Epidermal melanocyte (primary cell): ENCODE data around the gene KRTAP9-1.
"Not testable (repeated sequence)": the region's sequence is repeated elsewhere in the genome, so short reads cannot be mapped to it uniquely, and the experiment has no call there.

Experiments
- DNase-seq: peaks from one replicate; pipeline ENCODE4 v3.0.0; 2011; ENCODE audit warnings: low spot score; ENCODE audit not compliant: insufficient read length

The KRTAP9-1 gene, protein sequence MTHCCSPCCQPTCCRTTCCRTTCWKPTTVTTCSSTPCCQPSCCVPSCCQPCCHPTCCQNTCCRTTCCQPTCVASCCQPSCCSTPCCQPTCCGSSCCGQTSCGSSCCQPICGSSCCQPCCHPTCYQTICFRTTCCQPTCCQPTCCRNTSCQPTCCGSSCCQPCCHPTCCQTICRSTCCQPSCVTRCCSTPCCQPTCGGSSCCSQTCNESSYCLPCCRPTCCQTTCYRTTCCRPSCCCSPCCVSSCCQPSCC

DNA sequence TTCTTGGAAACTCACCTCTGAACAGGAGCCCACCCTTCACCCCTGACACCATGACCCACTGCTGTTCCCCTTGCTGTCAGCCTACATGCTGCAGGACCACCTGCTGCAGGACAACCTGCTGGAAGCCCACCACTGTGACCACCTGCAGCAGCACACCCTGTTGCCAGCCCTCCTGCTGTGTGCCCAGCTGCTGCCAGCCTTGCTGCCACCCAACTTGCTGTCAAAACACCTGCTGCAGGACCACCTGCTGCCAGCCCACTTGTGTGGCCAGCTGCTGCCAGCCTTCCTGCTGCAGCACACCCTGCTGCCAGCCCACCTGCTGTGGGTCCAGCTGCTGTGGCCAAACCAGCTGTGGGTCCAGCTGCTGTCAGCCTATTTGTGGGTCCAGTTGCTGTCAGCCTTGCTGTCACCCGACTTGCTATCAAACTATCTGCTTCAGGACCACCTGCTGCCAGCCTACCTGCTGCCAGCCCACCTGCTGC is at the start of gene KRTAP9-1:
Gene KRTAP9-1 (plus strand): TSS at position 51 of the 482 bp plus-strand sequence. CDS start 0 bp downstream, at position 51.
- DNase-seq: not testable (repeated sequence)

DNA sequence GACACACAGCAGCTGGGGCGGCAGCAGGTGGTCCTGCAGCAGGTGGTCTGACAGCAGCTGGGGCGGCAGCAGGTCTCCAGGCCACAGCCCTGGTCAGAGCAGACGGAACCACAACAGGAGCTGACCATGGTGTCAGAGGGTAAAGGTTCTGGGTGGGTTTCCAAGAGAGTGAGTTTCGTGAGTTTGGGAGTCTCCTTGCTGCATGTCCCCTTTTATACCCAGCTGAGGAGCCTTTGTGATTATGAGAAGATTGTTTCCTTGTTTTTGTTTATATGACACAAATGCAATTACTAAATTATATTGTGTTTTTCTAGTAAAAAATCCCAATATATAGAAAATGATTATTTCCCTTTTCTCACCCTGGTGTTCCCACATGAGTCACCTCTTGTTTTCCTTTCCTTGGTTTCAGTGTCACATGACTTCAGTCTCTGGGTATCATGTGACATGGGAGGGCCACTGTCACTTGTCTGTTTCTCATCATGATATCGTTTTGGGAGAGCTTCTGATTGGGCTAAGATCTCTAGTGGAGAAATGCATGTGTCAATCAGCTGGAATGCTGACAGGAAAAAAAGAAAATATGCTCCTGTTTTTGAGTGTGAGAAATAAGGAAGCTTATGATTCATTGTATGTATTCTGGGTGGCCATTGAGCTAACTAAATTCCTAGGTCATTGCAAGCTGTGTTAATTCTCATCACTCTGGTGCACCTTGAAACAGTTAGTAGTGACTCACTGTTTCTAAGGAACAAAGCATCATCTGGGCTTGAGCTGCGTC is 49.1 kb upstream of the KRTAP9-1 start, which contains the start of gene KRTAP4-6:
Gene KRTAP4-6 (minus strand): TSS at position 185 of the 772 bp plus-strand sequence. CDS start 57 bp downstream, at position 128.
- DNase-seq: no peak

DNA sequence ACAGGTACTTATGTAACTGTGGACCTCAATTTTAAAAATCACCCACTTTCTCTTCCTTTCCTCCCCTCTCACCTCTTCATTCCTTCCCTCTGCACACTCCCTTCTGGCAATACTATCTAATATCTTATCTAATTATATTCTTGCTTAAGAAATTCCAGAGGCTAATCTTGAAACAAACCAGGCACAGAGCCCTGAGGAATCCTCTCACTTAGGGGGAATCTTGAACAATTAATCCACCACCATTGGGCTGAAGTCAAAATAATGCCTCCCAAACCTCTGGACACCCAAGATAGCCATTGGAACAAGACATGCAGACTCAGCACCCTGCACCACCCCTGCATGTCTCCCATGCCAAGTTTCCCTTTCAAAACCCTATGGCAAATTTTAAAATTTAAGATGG is 48.3 kb upstream of the KRTAP9-1 start:
- no peak for DNase-seq

DNA sequence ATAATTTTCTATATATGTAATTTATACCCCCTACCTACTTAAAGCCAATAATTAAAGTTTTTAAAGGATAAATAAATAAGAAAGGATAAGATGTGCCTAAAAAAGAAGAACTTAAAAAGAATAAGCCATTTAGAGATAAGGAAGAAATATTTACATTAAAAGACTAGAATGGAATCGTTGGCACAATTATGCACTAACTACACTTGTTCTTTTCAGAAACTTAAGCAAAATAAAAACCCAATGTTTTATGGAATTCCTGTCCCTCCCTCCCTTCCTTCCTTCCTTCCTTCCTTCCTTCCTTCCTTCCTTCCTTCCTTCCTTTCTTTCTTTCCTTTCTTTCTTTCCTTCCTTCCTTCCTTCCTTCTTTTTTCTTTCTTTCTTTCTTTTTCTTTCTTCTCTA is 44.8 kb upstream of the KRTAP9-1 start:
- DNase-seq: no peak

DNA sequence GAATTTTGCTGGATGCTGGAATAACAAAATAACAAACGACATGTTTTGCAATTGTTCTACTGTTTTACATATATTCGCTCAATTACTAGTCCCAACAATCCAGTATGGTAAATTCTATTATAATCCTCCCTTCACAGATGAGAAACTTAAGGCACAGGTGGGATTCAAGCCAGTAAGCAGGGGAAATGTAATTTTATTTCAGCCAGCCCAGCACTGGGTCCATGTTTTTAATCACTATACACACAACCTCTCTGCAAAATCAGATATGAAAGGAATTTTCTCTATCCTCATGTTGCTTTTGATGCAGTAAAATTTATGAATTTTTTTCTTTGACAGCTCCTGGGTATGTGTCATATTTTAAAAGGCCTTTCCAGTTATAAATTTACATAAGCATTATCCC is 44.4 kb upstream of the KRTAP9-1 start:
- DNase-seq: no peak

DNA sequence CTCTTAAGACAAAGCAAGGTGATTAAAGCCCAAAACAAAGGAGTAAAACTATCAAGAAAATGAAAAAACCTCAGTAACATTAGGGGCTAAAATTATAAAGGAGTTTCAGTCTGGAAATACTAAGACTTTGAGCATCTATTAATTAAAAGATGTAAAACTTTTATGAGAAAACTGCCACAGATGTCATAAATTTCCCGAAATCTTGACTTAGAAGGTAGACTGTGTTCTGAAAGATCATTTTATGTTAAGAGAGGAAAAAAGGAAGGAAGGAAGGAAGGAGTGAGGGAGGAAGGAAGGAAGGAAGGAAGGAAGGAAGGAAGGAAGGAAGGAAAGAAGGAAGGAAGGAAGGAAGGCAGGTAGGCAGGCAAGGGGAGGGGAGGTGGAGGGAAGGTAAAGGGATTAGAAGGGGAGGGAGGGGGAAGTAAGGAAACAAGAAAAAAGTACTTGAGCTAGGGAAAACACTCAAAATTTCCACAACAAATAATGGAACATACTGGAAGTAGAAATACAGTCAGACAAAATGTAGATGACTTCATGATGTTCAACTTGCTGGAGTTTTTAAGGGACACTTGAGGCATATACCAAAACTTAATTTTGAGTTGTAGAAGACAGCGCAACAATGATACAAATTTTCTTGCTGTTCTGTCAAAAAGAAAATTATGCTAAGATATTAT is 42.0 kb upstream of the KRTAP9-1 start:
- no peak for DNase-seq

DNA sequence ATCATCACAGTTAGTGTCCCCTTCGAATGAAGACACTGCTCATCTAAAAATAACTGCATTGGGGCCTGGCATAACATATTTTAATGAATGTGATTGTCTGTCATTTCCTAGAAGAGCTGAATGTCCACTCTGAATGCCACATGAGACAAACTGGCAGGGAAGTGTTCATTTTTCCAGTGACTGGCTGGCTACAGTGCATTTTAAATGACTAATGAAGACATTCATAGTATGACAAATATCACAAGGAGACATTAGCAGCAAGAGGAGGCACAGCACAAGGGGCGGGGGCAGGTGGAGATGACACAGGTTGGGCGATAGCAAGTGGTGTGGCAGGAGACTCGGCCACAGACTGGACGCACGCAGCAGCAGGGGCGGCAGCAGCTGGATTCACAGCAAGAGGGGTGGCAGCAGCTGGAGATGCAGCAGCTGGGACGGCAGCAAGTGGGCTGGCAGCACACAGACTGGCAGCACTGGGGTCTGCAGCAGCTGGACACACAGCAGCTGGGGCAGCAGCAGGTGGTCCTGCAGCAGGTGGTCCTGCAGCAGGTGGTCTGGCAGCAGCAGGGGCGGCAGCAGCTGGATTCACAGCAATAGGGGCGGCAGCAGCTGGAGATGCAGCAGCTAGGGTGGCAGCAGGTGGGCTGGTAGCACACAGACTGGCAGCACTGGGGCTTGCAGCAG is 40.6 kb upstream of the KRTAP9-1 start:
- DNase-seq: not testable (repeated sequence)

DNA sequence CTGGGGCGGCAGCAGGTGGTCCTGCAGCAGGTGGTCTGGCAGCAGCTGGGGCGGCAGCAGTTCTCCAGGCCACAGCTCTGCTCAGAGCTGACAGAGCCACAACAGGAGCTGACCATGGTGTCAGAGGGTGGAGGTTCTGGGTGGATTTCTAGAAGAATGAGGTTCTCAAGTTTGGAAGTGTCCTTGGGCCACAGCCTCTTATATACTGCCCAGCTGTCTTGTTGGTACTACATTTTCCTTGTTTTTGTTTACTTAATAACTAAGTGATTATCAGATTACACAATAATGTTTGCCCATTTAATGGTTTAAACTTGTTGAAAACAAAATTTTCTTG is 40.1 kb upstream of the KRTAP9-1 start, which contains the start of gene KRTAP4-5:
Gene KRTAP4-5 (minus strand): TSS at position 174 of the 334 bp plus-strand sequence. CDS start 58 bp downstream, at position 116.
- DNase-seq: no peak

DNA sequence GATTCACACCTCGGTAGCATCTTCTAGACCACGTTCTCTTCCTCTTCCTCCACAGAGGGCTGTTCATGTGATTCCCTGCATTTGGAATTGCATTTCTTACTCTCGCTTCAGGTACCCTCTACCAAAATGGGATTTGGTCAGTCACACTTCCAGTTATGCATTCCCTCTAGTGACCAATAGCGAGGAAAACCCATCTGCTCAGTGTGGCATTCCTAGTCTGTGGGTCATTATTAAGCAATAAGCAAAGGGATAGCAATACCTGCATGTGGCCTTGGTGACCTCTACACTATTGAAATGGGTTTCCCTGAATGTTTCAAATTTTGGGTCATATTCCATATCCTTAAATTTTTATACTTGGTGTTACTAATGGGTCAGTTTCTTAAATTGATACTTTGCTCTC is 39.7 kb upstream of the KRTAP9-1 start:
- DNase-seq: no peak

DNA sequence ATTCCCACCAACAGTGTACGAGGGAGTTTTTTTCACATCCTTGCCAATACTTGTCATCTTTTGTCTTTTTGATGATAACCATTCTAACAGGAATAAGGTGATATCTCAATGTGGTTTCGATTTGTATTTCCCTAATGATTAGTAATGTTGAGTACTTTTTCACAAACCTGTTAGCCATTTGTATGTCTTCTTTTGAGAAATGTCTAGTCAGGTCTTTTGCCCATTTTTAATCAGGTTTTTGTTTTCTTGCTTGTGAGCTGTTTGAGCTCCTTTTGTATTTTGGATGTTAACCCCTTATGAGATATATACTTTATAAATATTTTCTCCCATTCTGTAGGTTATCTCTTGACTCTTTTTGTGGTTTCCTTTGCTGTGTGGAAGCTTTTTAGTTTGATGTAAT is 38.2 kb upstream of the KRTAP9-1 start:
- DNase-seq: no peak

DNA sequence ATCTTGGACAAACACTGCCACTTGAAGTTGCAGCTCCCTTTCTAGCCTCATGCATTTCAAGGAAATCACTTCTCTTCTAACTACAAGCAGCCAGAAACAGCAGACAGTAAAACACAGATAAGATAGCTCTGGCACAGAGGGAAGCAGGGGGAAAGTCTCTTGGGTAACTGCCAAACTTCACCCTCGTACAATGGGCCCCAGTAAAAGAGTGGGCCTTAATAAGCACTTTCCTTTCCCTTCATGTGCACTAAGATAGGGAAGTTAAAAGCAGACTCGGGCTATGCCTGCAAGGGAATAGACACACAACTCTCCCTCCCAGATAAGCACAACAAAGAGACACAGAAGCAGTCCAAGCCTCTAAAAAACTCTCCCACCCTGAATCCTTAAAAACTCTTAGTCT is 35.8 kb upstream of the KRTAP9-1 start:
- DNase-seq: no peak

DNA sequence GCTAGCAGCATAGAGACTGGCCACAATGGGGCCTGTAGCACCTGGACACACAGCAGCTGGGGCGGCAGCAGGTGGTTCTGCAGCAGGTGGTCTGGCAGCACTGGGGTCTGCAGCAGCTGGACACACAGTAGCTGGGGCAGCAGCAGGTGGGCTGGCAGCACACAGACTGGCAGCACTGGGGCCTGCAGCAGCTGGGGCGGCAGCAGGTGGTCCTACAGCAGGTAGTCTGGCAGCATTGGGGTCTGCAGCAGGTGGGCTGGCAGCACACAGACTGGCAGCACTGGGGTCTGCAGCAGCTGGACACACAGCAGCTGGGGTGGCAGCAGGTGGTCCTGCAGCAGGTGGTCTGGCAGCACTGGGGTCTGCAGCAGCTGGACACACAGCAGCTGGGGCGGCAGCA is 29.5 kb upstream of the KRTAP9-1 start:
- not testable (repeated sequence) for DNase-seq

DNA sequence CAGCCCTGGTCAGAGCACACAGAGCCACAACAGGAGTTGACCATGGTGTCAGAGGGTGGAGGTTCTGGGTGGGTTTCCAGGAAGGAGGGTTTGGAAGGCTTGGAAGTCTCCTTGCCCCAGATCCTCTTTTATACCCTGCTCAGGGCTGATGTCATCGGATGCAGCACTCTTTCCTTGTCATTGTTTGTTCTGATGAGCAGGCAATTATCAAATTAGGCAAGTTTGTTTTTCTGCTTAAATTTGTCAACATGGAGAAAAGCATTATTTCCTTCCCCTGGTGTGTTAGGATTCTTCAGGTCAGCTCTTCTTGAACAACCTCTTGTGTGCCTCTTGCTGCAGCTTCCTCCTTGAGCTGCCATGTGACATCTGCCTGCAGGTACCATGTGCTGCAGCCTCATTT is 29.0 kb upstream of the KRTAP9-1 start, which contains the start of gene KRTAP4-4:
Gene KRTAP4-4 (minus strand): TSS at position 101 of the 400 bp plus-strand sequence. CDS start 57 bp downstream, at position 44.
- DNase-seq: no peak

DNA sequence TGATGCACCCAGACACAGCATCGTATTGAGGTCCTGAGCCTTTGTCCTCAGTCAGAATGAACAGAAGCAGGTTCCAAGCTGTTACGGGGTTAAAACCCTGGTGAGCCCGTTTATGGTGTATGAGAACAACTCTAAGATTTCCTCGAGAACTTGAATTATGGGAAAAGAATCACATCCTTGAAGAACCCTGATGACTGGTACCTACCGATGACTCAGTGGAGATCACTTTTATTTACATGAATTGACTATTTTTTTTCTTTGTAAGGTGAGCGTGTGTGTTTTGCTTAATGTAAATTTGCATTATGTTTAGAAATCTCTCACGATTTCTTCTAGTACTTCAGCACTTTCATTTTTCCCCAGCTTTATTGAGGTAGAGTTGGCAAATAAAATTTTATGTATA is 25.9 kb upstream of the KRTAP9-1 start:
- no peak for DNase-seq

DNA sequence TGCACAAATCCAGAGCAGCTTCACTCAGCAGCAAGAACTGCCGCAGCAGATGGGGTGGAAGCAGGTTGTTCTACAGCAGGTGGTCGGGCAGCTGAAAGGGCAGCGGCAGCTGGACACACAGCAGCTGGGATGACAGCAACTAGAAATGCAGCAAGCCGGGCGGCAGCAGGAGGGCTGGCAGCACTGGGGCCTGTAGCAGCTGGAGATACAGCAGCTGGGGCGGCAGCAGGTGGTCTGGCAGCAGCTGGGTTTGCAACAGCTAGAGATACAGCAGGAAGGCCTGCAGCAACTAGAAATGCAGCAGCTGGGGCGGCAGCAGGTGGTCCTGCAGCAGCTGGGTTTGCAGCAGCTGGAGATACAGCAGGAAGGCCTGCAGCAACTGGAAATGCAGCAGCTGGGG is 22.1 kb upstream of the KRTAP9-1 start:
- no peak for DNase-seq

DNA sequence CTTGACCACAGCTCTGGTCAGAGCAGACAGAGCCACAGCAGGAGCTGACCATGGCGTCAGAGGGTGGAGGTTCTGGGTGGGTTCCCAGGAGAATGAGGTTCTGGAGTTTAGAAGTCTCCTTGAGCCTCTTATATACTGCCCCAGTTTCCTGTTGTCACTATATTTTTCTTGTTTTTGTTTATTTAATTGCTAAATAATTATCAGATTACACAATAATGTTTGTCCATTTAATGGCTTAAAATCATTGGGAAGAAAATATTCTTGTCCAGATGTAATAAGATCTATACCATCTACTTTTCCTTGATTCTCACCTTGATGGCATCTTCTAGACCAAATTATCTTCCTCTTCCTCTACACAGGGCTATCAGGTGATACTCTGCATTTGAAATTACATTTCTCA is 21.6 kb upstream of the KRTAP9-1 start, which contains the start of gene KRTAP4-3:
Gene KRTAP4-3 (minus strand): TSS at position 101 of the 400 bp plus-strand sequence. CDS start 49 bp downstream, at position 52.
- no peak for DNase-seq

DNA sequence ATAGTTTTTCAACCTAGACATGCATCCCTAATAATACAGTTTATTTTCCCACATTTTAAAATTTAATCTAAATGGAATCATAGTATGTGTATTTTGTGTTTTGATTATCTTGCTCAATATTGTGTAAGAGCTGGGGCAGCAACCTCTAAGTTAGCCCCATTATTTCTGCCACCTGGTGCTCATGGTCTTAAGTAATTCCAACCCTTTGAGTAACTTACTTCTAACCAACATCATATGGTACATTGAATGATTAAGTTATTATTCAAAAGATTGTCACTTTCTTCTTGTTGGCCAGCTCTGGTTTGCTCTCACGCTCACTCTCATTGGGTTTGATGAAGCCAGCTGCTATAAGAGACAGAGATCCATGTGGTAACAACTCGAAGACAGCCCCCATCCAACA is 17.8 kb upstream of the KRTAP9-1 start:
- DNase-seq: no peak

DNA sequence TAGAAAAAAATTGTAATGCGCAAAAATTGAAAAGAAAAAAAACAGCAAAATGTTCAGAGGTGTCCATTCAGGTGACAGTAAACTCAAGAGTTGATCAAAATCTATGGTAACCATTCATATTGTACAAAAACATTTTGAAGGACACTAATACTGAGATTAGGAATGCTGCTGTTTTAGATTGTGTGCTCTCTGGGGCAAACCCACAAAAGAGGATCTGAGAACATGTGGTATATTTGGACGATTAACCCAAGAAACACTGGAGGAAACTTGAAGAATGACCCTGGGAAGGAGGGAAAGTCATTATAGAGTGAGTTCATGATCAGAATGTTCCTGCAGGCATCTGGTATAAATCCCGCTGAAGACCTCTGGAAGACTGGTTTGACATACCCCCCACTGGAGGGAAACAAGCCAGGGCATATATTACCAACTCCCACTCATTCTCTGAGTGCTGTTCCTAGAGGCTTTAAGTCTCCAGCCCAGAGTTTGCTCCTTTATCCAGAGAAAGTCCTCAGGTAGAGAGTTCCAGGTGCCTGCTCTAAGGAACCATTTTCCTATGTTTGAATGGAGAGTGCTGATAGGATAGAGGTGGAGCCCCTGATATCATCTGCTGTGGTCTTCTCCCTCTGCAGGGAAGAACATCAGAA is 12.8 kb upstream of the KRTAP9-1 start:
- no peak for DNase-seq

DNA sequence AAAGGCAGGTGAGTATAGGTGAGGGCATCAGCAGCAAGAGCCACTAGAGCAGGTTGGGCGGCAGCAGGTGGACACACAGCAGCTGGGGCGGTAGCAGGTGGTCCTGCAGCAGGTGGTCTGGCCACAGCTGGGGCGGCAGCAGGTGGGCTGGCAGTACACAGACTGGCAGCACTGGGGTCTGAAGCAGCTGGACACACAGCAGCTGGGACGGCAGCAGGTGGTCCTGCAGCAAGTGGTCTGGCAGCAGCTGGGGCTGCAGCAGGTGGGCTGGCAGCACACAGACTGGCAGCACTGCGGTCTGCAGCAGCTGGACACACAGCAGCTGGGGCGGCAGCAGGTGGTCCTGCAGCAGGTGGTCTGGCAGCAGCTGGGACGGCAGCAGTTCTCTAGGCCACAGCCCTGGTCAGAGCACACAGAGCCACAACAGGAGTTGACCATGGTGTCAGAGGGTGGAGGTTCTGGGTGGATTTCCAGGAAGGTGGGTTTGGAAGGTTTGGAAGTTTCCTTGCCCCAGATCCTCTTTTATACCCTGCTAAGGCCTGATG is 11.9 kb upstream of the KRTAP9-1 start, which contains the start of gene KRTAP4-2:
Gene KRTAP4-2 (minus strand): TSS at position 495 of the 545 bp plus-strand sequence. CDS start 57 bp downstream, at position 438.
- no peak for DNase-seq

DNA sequence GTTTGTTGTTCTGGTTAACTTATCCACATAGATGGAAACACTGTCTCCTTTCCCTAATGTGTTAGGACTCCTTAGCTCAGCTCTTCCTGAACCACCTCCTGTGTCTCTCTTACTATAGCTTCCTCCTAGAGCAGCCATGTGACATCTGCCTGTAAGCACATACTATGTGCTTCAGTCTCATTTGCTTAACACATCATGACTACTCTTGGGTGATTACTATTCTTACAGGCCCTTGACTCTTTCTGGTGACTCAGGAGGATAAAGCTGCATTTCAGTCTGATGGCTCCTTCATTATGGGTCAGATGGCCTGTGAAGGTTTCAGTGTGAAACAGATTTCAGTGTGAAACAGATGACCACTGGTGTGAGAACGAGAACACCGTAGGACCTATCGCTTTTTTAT is 11.3 kb upstream of the KRTAP9-1 start:
- DNase-seq: no peak
